PFSK-1 (cell line): ENCODE data around the gene PSMA5.
A peak's percentile ranks its signal among the peaks of the same experiment; 100 is the strongest.

Experiments
- FOXP2 ChIP-seq: optimal IDR thresholded peaks from 2 replicates; pipeline ENCODE3; 2011; ENCODE audit warnings: borderline replicate concordance, control low read depth, inconsistent platforms; ENCODE audit not compliant: insufficient read depth; ENCODE audit errors: extremely low read length, extremely low read depth
- POLR2AphosphoS5 ChIP-seq: IDR thresholded peaks from 2 replicates; pipeline ENCODE4 v1.6.1; 2012; ENCODE audit warnings: low read depth, mild to moderate bottlenecking, control low read depth, low read length, moderate library complexity
- REST ChIP-seq, 2 experiments: IDR thresholded peaks; 2 replicates each; pipeline versions ENCODE4 v1.6.1 to v1.8.0; 2011 to 2012; ENCODE audit warnings: low read depth in 2 of 2, low read length in 2 of 2, control low read depth in 1 of 2, inconsistent platforms in 1 of 2, mild to moderate bottlenecking in 1 of 2, moderate library complexity in 1 of 2; ENCODE audit not compliant: insufficient read depth in 1 of 2
- SIN3A ChIP-seq: IDR thresholded peaks from 2 replicates; pipeline ENCODE4 v1.6.1; 2012; ENCODE audit warnings: mild to moderate bottlenecking, low read length, moderate library complexity, borderline replicate concordance; ENCODE audit not compliant: insufficient read depth
- TAF1 ChIP-seq: IDR thresholded peaks from 2 replicates; pipeline ENCODE4 v1.6.1; 2012; ENCODE audit warnings: low read length, control low read depth, borderline replicate concordance; ENCODE audit not compliant: insufficient read depth

The PSMA5 gene

GRCh38 chr1:109433322-109433721 is 7.1 kb upstream of the PSMA5 start:
- no peak for TF ChIP-seq REST (IDR thresholded peaks at IDR 0.05; ENCODE audit: insufficient read depth in 1 of 2, low read depth in 2 of 2, low read length in 2 of 2)
- TF ChIP-seq SIN3A, result no peak
- TF ChIP-seq POLR2AphosphoS5, result no peak
- no peak for TF ChIP-seq TAF1
- no peak for TF ChIP-seq FOXP2

GRCh38 chr1:109432336-109432735 is 6.1 kb upstream of the PSMA5 start:
- TF ChIP-seq FOXP2 (no peak), POLR2AphosphoS5 (no peak), SIN3A (no peak), TAF1 (no peak), REST (IDR thresholded peaks at IDR 0.05; ENCODE audit: insufficient read depth in 1 of 2, low read depth in 2 of 2, low read length in 2 of 2) (no peak)

GRCh38 chr1:109427171-109427467 is 871 bp upstream of the PSMA5 start:
- no peak for TF ChIP-seq REST (IDR thresholded peaks at IDR 0.05; ENCODE audit: insufficient read depth in 1 of 2, low read depth in 2 of 2, low read length in 2 of 2)
- TF ChIP-seq TAF1, result no peak
- TF ChIP-seq SIN3A, result no peak
- no peak for TF ChIP-seq POLR2AphosphoS5
- no peak for TF ChIP-seq FOXP2

- TF ChIP-seq FOXP2 (no peak), POLR2AphosphoS5 (no peak), SIN3A (0 out of 2 replicates have a peak, but pooled peaks have one; percentile 28), REST (IDR thresholded peaks at IDR 0.05; ENCODE audit: insufficient read depth in 1 of 2, low read depth in 2 of 2, low read length in 2 of 2) (no peak), TAF1 (no peak)
Measured at GRCh38 chr1:109425391-109426280, 612 bp downstream of the PSMA5 start.
